Psoas muscle (tissue), 8 donors: ENCODE data around the gene FUT7. TPM values are rescaled to one million over a fixed set of nuclear protein-coding genes. Genes with fewer than 3 reads are reported as not detected.

Experiments used
- ATAC-seq, 4 donors: fragments of 200-7000 bp; cut with Tn5 transposase; one replicate each; pipeline ENCODE4 v1.9.1; 2020; ENCODE audit warnings: moderate library complexity in 3 of 4, mild to moderate bottlenecking in 2 of 4
- DNase-seq, 2 donors: peaks; one replicate each; pipeline ENCODE4 v3.0.0-alpha.2; 2020
- H3K27ac ChIP-seq: fragments of 200-600 bp; one replicate; pipeline ENCODE4 v1.8.0; 2022
- H3K27me3 ChIP-seq, 3 donors: fragments of 200-600 bp in 1 of 3; one replicate each; pipeline versions ENCODE4 v1.6.1 to v1.8.0; 2013 to 2022; ENCODE audit warnings: low read length in 2 of 3, mild to moderate bottlenecking in 2 of 3, moderate library complexity in 1 of 3; ENCODE audit not compliant: insufficient read depth in 3 of 3
- H3K36me3 ChIP-seq, 2 donors: fragments of 200-600 bp in 1 of 2; one replicate each; pipeline versions ENCODE4 v1.6.1 to v1.8.0; 2013 to 2022; ENCODE audit warnings: low read depth in 1 of 2, mild to moderate bottlenecking in 1 of 2, moderate library complexity in 1 of 2; ENCODE audit not compliant: insufficient read depth in 1 of 2
- H3K4me1 ChIP-seq: fragments of 200-600 bp; one replicate; pipeline ENCODE4 v1.8.0; 2022
- H3K4me3 ChIP-seq: fragments of 200-600 bp; one replicate; pipeline ENCODE4 v1.8.0; 2022; ENCODE audit warnings: mild to moderate bottlenecking
- H3K9me3 ChIP-seq: fragments of 200-600 bp; one replicate; pipeline ENCODE4 v1.8.0; 2022
- CTCF ChIP-seq: fragments of 200-600 bp; IDR thresholded peaks from one replicate; pipeline ENCODE4 v1.8.0; 2022; ENCODE audit warnings: antibody characterized with exemption
- WGBS, 3 donors: extraction: QIAGEN DNeasy Blood & Tissue Kit; methylation state at CpG; one replicate each; pipeline versions ENCODE4 v1.1.6 to v1.1.7; 2013; 5-methylcytosine and 5-hydroxymethylcytosine counted together
- intact Hi-C, 2 donors: fragments of 100-400 bp; cut with DNase I; formaldehyde crosslinking; loops; one replicate each; pipeline versions ENCODE4 v1.11.0 to v1.14.2; 2022
- polyA plus RNA-seq, 3 donors: library from polyadenylated mRNA; stranded (reverse); fragments of 200-250 nt; gene quantifications; one replicate each; pipeline ENCODE4 v1.2.3, GENCODE V29; 2013
- total RNA-seq, 4 donors: library from RNA; stranded (reverse); fragmentation: NEBNext Ultra II Directional in 2 of 4; extraction: Animal tissue kit (Norgen Biotek cat#: 25700) in 2 of 4; gene quantifications; one replicate each; pipeline versions ENCODE4 v1.2.1 to v1.2.4, GENCODE V29; 2021 to 2023
- donor health status: healthy with polysubstance abuse.
- donor health status: DM: no; HTN: no; CAD: no; lungs with moderate emphysema.
- donor health status: Bipolar disorder and iron deficiency.
- donor health status: healthy.
- donor health status: DM: yes; HTN: yes; CAD: no.
- donor health status: DM: no; HTN: no; CAD: no.
- donor health status: DM: no; HTN: no; CAD: no.
- donor health status: DM: yes; HTN: yes; CAD: no.

FUT7 gene
- total and polyA plus RNA-seq, 7 donors = 0.01 to 0.08 (median 0.06) TPM; not detected in 4

- Histone ChIP-seq H3K4me3 (no peak overlapping the region), H3K4me1 (peaks cover 27% of the 10 kb centered on the region), H3K9me3 (no peaks in the 10 kb centered on the region), H3K27ac (no peak overlapping the region), H3K36me3 (no peaks in the 10 kb centered on the region), H3K27me3 (peaks cover 0 to 6% (median 0%) of the 10 kb centered on the region in 3 donors)
- intact Hi-C loops = no loop called here
- ATAC-seq (no peak), DNase-seq (peak in 1 of 2 donors; percentile 58)
- 58 to 73% (median 59%) methylated on average over 64 to 65 of the region's 65 CpGs for WGBS, 3 donors
- TF ChIP-seq CTCF = no peak
Measured at GRCh38 chr9:137030538-137031527, 1.1 kb downstream of the FUT7 start.

- no peak overlapping the region for H3K4me3 ChIP-seq
- DNase-seq = peak in 1 of 2 donors; percentile 54
- peaks cover 27% of the 10 kb centered on the region for H3K4me1 ChIP-seq
- no peaks in the 10 kb centered on the region for H3K9me3 ChIP-seq
- 80 to 91% (median 83%) methylated on average over 14 to 15 of the region's 15 CpGs for WGBS, 3 donors
- no peak for ATAC-seq
- H3K36me3 ChIP-seq = no peaks in the 10 kb centered on the region
- intact Hi-C loops = no loop called here
- peaks cover 0 to 6% (median 0%) of the 10 kb centered on the region in 3 donors for H3K27me3 ChIP-seq
- TF ChIP-seq CTCF = no peak
- no peak overlapping the region for H3K27ac ChIP-seq
Measured at GRCh38 chr9:137030006-137030405, 1.9 kb downstream of the FUT7 start.

- 33 to 37% (median 36%) methylated on average over 18 to 19 of the region's 19 CpGs for WGBS, 3 donors
- intact Hi-C loops = loop anchor here (5.0 to 10.0 kb wide), 2 partner anchors 182 to 184 kb away; partner anchors contain the start of genes PHPT1 (in 2 of the 2) and AJM1 (in 1 of the 2)
- H3K4me3 ChIP-seq = peak overlapping the region; percentile 72
Measured at GRCh38 chr9:137029058-137029936, 2.6 kb downstream of the FUT7 start.

More at GRCh38 chr9:137029058-137029936, 2.6 kb downstream of the FUT7 start:
- ATAC-seq (peak; percentile 74 to 88 (median 80)), DNase-seq (peak; percentile 85 to 88)
- Histone ChIP-seq H3K27ac (no peak overlapping the region), H3K36me3 (no peaks in the 10 kb centered on the region), H3K9me3 (no peaks in the 10 kb centered on the region), H3K4me1 (peaks cover 21% of the 10 kb centered on the region), H3K27me3 (no peaks in the 10 kb centered on the region)
- TF ChIP-seq CTCF = peak; percentile 83
